HepG2 (cell line): ENCODE data around the gene SRCIN1. TPM values are rescaled to one million over a fixed set of nuclear protein-coding genes. Genes with fewer than 3 reads are reported as not detected.

Experiments
- ATF7 ChIP-seq, 2 experiments: fragments of 450-650 bp in 1 of 2; sonication (generic) in 1 of 2; formaldehyde crosslinking in 1 of 2; IDR thresholded peaks; 2 replicates each; pipeline versions ENCODE4 v1.4.0 to v1.6.1; 2016 to 2020; ENCODE audit warnings: antibody characterized with exemption in 1 of 2, mild to moderate bottlenecking in 1 of 2, missing genetic modification reagents in 1 of 2
- CBFB ChIP-seq: sonication (generic); formaldehyde crosslinking; IDR thresholded peaks from 2 replicates; pipeline ENCODE4 v1.4.0; 2020; ENCODE audit warnings: missing genetic modification reagents
- ERF ChIP-seq: IDR thresholded peaks from 2 replicates; pipeline ENCODE4 v1.6.1; 2018; ENCODE audit warnings: missing biosample characterization, missing genetic modification reagents
- GATAD1 ChIP-seq: IDR thresholded peaks from 2 replicates; pipeline ENCODE4 v1.6.1; 2016; ENCODE audit warnings: missing genetic modification reagents, missing compliant biosample characterization
- HOXD1 ChIP-seq: sonication (generic); formaldehyde crosslinking; IDR thresholded peaks from 2 replicates; pipeline ENCODE4 v1.5.0; 2020; ENCODE audit warnings: missing genetic modification reagents
- KDM2A ChIP-seq: sonication (generic); formaldehyde crosslinking; IDR thresholded peaks from 2 replicates; pipeline ENCODE4 v1.4.0; 2020; ENCODE audit warnings: low read depth, missing genetic modification reagents, borderline replicate concordance
- NAIF1 ChIP-seq: sonication (generic); formaldehyde crosslinking; IDR thresholded peaks from 2 replicates; pipeline ENCODE4 v1.5.0; 2020; ENCODE audit warnings: mild to moderate bottlenecking, missing genetic modification reagents, borderline replicate concordance
- RXRA ChIP-seq: sonication (generic); formaldehyde crosslinking; IDR thresholded peaks from 2 replicates; pipeline ENCODE4 v1.5.1; 2020; ENCODE audit warnings: missing genetic modification reagents
- YEATS2 ChIP-seq: sonication (generic); formaldehyde crosslinking; IDR thresholded peaks from 2 replicates; pipeline ENCODE4 v1.4.0; 2020; ENCODE audit warnings: missing genetic modification reagents, borderline replicate concordance
- ZFP1 ChIP-seq: IDR thresholded peaks from 2 replicates; pipeline ENCODE4 v1.6.1; 2016
- ZMYM4 ChIP-seq: sonication (generic); formaldehyde crosslinking; IDR thresholded peaks from 2 replicates; pipeline ENCODE4 v1.8.1; 2023; ENCODE audit warnings: mild to moderate bottlenecking, missing genetic modification reagents
- ZNF20 ChIP-seq: sonication (generic); formaldehyde crosslinking; IDR thresholded peaks from 2 replicates; pipeline ENCODE4 v1.4.0; 2020; ENCODE audit warnings: mild to moderate bottlenecking, moderate library complexity, missing genetic modification reagents
- ZNF256 ChIP-seq: sonication (generic); formaldehyde crosslinking; conservative IDR thresholded peaks from 2 replicates; pipeline ENCODE4 v1.4.0; 2020; ENCODE audit warnings: missing genetic modification reagents
- ZNF672 ChIP-seq: sonication (generic); formaldehyde crosslinking; IDR thresholded peaks from 2 replicates; pipeline ENCODE4 v1.8.1; 2022; ENCODE audit warnings: missing genetic modification reagents
- ZNF772 ChIP-seq: sonication (generic); formaldehyde crosslinking; IDR thresholded peaks from 2 replicates; pipeline ENCODE4 v1.5.0; 2020; ENCODE audit warnings: mild to moderate bottlenecking, missing genetic modification reagents
- polyA plus RNA-seq, 8 experiments: library from polyadenylated mRNA; depleted of rRNA in 3 of 8; stranded (reverse) in 7 of 8; unstranded in 1 of 8; fragments of >200 nt; fragmentation: Illumina TruSeq in 4 of 8; extraction: Trizol in 4 of 8; gene quantifications; 2 replicates each; pipeline versions ENCODE4 v1.2.1 to v1.2.3, GENCODE V29; 2011 to 2016; ENCODE audit warnings: low read depth in 4 of 8, missing spikeins in 1 of 8, mixed read lengths in 1 of 8; ENCODE audit not compliant: insufficient read depth in 1 of 8
- total RNA-seq, 5 experiments: library from RNA; depleted of rRNA; stranded (reverse); fragments of >200 nt; fragmentation: Illumina TruSeq; extraction: Trizol; gene quantifications; 2 replicates each; pipeline ENCODE4 v1.2.3, GENCODE V29; 2016; ENCODE audit warnings: low read depth in 1 of 5
- TF ChIP-seq, protein P1 (sequence below): sonication (generic); formaldehyde crosslinking; IDR thresholded peaks from 2 replicates; pipeline ENCODE4 v1.4.0; 2020; ENCODE audit warnings: mild to moderate bottlenecking, missing genetic modification reagents, borderline replicate concordance
- TF ChIP-seq, protein P2 (sequence below): sonication (generic); formaldehyde crosslinking; IDR thresholded peaks from 2 replicates; pipeline ENCODE4 v1.8.1; 2023; ENCODE audit warnings: mild to moderate bottlenecking, missing genetic modification reagents
- TF ChIP-seq, protein P3 (sequence below): sonication (generic); formaldehyde crosslinking; IDR thresholded peaks from 2 replicates; pipeline ENCODE4 v1.4.0; 2020; ENCODE audit warnings: missing genetic modification reagents

SRCIN1 gene
- total and polyA plus RNA-seq, 2 of the 13 experiments (the other 11 are each of a cell fraction or from before 2014, with no cell fraction given), result 1.2 to 9.6 TPM

DNA sequence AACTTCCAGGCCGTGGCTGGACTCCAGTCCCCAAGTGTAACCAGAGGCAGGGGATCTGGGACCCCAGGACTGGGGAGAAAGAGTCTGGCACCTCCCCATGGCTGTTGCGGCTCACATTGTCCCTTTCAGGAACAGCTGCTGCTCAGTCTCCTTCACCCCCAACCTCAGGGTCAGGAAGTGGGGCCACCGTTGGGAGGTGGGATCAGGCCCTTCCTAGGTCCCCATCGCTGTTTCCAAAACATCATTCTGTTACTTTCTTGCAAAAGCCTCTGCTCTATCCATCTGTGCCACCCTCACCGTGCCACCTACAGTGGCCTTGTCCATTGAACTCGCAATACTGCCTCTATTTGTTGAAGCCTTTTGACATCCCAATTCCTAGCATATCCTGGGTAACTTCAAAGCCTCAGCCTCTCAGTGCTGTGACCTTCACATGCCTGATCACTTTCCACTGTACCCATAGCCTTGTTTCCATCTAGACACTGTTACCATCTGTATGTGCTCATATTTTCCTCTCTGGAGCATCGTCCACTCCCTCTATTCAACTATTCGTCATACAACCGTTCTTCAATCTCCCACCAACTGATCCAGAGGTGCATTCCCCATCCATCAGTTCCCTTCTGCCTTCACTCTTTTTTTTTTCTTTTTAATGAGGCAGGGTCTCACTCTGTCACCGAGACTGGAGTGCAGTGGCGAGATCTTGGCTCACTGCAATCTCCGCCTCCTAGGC, 15.0 kb upstream of the SRCIN1 start (continued):
- TF ChIP-seq ZNF256 (CRISPR knock-in tag), result no peak
- peak; percentile 98 for TF ChIP-seq ZNF772 (CRISPR knock-in tag)
- TF ChIP-seq RXRA, result peak; percentile 93
- peak; percentile 90 for TF ChIP-seq ATF7 (IDR thresholded peaks at IDR 0.05)
- TF ChIP-seq ATF7 (CRISPR knock-in tag; IDR thresholded peaks at IDR 0.05), result peak; percentile 77
- TF ChIP-seq ERF, result peak; percentile 97
- peak; percentile 99 for TF ChIP-seq ZFP1
- no peak for TF ChIP-seq ZNF672 (CRISPR knock-in tag)
- TF ChIP-seq, protein P1, sequence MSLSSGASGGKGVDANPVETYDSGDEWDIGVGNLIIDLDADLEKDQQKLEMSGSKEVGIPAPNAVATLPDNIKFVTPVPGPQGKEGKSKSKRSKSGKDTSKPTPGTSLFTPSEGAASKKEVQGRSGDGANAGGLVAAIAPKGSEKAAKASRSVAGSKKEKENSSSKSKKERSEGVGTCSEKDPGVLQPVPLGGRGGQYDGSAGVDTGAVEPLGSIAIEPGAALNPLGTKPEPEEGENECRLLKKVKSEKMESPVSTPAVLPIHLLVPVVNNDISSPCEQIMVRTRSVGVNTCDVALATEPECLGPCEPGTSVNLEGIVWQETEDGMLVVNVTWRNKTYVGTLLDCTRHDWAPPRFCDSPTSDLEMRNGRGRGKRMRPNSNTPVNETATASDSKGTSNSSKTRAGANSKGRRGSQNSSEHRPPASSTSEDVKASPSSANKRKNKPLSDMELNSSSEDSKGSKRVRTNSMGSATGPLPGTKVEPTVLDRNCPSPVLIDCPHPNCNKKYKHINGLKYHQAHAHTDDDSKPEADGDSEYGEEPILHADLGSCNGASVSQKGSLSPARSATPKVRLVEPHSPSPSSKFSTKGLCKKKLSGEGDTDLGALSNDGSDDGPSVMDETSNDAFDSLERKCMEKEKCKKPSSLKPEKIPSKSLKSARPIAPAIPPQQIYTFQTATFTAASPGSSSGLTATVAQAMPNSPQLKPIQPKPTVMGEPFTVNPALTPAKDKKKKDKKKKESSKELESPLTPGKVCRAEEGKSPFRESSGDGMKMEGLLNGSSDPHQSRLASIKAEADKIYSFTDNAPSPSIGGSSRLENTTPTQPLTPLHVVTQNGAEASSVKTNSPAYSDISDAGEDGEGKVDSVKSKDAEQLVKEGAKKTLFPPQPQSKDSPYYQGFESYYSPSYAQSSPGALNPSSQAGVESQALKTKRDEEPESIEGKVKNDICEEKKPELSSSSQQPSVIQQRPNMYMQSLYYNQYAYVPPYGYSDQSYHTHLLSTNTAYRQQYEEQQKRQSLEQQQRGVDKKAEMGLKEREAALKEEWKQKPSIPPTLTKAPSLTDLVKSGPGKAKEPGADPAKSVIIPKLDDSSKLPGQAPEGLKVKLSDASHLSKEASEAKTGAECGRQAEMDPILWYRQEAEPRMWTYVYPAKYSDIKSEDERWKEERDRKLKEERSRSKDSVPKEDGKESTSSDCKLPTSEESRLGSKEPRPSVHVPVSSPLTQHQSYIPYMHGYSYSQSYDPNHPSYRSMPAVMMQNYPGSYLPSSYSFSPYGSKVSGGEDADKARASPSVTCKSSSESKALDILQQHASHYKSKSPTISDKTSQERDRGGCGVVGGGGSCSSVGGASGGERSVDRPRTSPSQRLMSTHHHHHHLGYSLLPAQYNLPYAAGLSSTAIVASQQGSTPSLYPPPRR (CRISPR knock-in tag), result peak; percentile 93
- peak; percentile 74 for TF ChIP-seq GATAD1 (CRISPR knock-in tag)
- no peak for TF ChIP-seq ZNF20 (CRISPR knock-in tag)
- TF ChIP-seq CBFB (CRISPR knock-in tag), result peak; percentile 93; the same call in 1 of the 2 replicates
- TF ChIP-seq NAIF1 (CRISPR knock-in tag), result no peak
- TF ChIP-seq KDM2A (CRISPR knock-in tag), result peak; percentile 59
- TF ChIP-seq, protein P2, sequence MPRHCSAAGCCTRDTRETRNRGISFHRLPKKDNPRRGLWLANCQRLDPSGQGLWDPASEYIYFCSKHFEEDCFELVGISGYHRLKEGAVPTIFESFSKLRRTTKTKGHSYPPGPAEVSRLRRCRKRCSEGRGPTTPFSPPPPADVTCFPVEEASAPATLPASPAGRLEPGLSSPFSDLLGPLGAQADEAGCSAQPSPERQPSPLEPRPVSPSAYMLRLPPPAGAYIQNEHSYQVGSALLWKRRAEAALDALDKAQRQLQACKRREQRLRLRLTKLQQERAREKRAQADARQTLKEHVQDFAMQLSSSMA (CRISPR knock-in tag), result no peak; the same call in 1 of the 2 replicates
- peak; percentile 77; the same call in 1 of the 2 replicates for TF ChIP-seq HOXD1 (CRISPR knock-in tag)
- TF ChIP-seq, protein P3, sequence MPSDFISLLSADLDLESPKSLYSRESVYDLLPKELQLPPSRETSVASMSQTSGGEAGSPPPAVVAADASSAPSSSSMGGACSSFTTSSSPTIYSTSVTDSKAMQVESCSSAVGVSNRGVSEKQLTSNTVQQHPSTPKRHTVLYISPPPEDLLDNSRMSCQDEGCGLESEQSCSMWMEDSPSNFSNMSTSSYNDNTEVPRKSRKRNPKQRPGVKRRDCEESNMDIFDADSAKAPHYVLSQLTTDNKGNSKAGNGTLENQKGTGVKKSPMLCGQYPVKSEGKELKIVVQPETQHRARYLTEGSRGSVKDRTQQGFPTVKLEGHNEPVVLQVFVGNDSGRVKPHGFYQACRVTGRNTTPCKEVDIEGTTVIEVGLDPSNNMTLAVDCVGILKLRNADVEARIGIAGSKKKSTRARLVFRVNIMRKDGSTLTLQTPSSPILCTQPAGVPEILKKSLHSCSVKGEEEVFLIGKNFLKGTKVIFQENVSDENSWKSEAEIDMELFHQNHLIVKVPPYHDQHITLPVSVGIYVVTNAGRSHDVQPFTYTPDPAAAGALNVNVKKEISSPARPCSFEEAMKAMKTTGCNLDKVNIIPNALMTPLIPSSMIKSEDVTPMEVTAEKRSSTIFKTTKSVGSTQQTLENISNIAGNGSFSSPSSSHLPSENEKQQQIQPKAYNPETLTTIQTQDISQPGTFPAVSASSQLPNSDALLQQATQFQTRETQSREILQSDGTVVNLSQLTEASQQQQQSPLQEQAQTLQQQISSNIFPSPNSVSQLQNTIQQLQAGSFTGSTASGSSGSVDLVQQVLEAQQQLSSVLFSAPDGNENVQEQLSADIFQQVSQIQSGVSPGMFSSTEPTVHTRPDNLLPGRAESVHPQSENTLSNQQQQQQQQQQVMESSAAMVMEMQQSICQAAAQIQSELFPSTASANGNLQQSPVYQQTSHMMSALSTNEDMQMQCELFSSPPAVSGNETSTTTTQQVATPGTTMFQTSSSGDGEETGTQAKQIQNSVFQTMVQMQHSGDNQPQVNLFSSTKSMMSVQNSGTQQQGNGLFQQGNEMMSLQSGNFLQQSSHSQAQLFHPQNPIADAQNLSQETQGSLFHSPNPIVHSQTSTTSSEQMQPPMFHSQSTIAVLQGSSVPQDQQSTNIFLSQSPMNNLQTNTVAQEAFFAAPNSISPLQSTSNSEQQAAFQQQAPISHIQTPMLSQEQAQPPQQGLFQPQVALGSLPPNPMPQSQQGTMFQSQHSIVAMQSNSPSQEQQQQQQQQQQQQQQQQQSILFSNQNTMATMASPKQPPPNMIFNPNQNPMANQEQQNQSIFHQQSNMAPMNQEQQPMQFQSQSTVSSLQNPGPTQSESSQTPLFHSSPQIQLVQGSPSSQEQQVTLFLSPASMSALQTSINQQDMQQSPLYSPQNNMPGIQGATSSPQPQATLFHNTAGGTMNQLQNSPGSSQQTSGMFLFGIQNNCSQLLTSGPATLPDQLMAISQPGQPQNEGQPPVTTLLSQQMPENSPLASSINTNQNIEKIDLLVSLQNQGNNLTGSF (CRISPR knock-in tag), result no peak
- TF ChIP-seq YEATS2 (CRISPR knock-in tag), result peak; percentile 77; the same call in 1 of the 2 replicates
- peak; percentile 84 for TF ChIP-seq ZMYM4 (CRISPR knock-in tag)
